Measurements from ENCODE around the gene TMEM117. TPM values are rescaled to one million over a fixed set of nuclear protein-coding genes. Genes with fewer than 3 reads are reported as not detected.

The TMEM117 gene
- total and polyA plus RNA-seq, 2 experiments from 2014 or later, result 18.0 to 21.0 TPM

GRCh38 chr12:44063671-44064070 is 227.8 kb downstream of the TMEM117 start:
- Histone ChIP-seq H3K9me3 (ENCODE audit: low read depth) (no peaks in the 10 kb centered on the region), H3K4me3 (no peak overlapping the region), H3K36me3 (no peaks in the 10 kb centered on the region), H3K27ac (no peak overlapping the region), H3K27me3 (no peaks in the 10 kb centered on the region), H3K4me1 (ENCODE audit: low read depth) (no peaks in the 10 kb centered on the region)
- no peak for DNase-seq (ENCODE audit: low read depth in 1 of 2, low spot score in 1 of 2)
- TF ChIP-seq, protein P1, sequence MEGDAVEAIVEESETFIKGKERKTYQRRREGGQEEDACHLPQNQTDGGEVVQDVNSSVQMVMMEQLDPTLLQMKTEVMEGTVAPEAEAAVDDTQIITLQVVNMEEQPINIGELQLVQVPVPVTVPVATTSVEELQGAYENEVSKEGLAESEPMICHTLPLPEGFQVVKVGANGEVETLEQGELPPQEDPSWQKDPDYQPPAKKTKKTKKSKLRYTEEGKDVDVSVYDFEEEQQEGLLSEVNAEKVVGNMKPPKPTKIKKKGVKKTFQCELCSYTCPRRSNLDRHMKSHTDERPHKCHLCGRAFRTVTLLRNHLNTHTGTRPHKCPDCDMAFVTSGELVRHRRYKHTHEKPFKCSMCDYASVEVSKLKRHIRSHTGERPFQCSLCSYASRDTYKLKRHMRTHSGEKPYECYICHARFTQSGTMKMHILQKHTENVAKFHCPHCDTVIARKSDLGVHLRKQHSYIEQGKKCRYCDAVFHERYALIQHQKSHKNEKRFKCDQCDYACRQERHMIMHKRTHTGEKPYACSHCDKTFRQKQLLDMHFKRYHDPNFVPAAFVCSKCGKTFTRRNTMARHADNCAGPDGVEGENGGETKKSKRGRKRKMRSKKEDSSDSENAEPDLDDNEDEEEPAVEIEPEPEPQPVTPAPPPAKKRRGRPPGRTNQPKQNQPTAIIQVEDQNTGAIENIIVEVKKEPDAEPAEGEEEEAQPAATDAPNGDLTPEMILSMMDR (IDR thresholded peaks at IDR 0.05; ENCODE audit: low read depth, low read length), result no peak

DNA sequence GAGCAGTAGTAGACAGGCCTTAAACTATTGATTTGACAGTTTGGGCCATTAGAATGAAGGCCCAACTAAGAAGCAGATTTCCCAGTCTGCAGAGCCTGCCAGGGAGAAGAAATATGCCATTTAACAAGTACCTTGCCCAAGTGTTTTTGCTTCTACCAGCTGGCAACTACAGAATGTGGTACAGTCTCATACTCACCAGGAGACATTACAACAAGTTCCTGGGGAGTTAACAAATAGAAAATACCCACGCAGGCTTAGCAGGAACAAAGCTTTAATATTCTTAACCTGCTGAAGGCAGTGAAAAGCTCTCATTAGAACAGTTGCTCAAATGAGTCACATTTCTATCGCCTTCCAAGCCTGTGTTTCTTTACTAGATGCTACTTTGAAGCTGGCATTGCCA is 241.0 kb downstream of the TMEM117 start:
- Histone ChIP-seq H3K27ac (no peak overlapping the region), H3K4me1 (ENCODE audit: low read depth) (no peaks in the 10 kb centered on the region), H3K27me3 (no peaks in the 10 kb centered on the region), H3K4me3 (no peak overlapping the region), H3K36me3 (no peaks in the 10 kb centered on the region), H3K9me3 (ENCODE audit: low read depth) (no peaks in the 10 kb centered on the region)
- DNase-seq (ENCODE audit: low read depth in 1 of 2, low spot score in 1 of 2), result no peak
- TF ChIP-seq, protein P1 (IDR thresholded peaks at IDR 0.05; ENCODE audit: low read depth, low read length), result no peak

GRCh38 chr12:44077294-44077693 is 241.4 kb downstream of the TMEM117 start:
- H3K27ac ChIP-seq, result no peak overlapping the region
- no peak for DNase-seq (ENCODE audit: low read depth in 1 of 2, low spot score in 1 of 2)
- TF ChIP-seq, protein P1 (IDR thresholded peaks at IDR 0.05; ENCODE audit: low read depth, low read length), result no peak
- H3K36me3 ChIP-seq, result no peaks in the 10 kb centered on the region
- H3K4me1 ChIP-seq (ENCODE audit: low read depth), result no peaks in the 10 kb centered on the region
- no peaks in the 10 kb centered on the region for H3K9me3 ChIP-seq (ENCODE audit: low read depth)
- no peaks in the 10 kb centered on the region for H3K27me3 ChIP-seq
- no peak overlapping the region for H3K4me3 ChIP-seq

DNA sequence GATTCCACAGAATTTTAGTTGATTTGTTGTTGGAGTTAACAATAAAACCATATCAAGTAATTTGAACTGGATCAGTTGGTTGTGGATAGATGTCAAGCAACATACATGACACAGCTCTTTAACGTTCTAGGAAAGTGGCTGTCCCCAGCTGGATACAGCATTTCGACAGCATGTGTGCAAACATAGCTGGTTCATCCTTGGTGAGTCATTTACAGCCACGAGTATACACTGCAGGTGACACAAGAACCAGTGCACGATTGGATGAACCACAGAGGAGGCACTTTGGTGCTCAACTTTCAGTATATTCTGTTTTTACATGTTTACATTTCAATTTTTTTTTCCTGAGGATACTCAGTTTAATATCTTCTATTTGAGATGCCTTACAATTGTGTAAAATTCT is 242.4 kb downstream of the TMEM117 start:
- no peak for DNase-seq (ENCODE audit: low read depth in 1 of 2, low spot score in 1 of 2)
- H3K9me3 ChIP-seq (ENCODE audit: low read depth), result no peaks in the 10 kb centered on the region
- H3K36me3 ChIP-seq, result no peaks in the 10 kb centered on the region
- H3K4me3 ChIP-seq, result no peak overlapping the region
- no peak overlapping the region for H3K27ac ChIP-seq
- TF ChIP-seq, protein P1 (IDR thresholded peaks at IDR 0.05; ENCODE audit: low read depth, low read length), result no peak
- H3K27me3 ChIP-seq, result no peaks in the 10 kb centered on the region
- H3K4me1 ChIP-seq (ENCODE audit: low read depth), result no peaks in the 10 kb centered on the region

DNA sequence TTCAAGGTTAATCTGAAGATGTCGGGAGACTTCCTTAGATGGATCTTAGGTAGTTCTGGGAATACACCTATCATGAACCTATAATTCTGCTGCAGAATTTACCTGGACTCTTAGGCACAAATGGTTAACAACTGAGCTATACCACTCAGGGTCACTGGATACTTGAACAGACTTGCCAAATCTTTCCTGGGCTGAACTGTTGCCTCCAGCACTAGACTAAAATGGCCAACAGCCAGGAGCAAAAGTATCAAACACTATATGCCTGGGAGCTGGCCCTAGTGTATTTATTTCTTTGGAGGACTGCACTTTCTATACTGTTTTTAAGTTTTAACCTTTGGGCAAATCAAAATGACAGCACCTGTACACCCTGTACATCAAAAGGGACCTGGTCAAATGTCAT is 252.8 kb downstream of the TMEM117 start:
- Histone ChIP-seq H3K4me1 (ENCODE audit: low read depth) (no peaks in the 10 kb centered on the region), H3K27ac (no peak overlapping the region)
- TF ChIP-seq, protein P1 (IDR thresholded peaks at IDR 0.05; ENCODE audit: low read depth, low read length), result no peak

More for the DNA sequence above, 252.8 kb downstream of the TMEM117 start:
- no peaks in the 10 kb centered on the region for H3K9me3 ChIP-seq (ENCODE audit: low read depth)
- no peak for DNase-seq (ENCODE audit: low read depth in 1 of 2, low spot score in 1 of 2)
- no peaks in the 10 kb centered on the region for H3K27me3 ChIP-seq
- H3K36me3 ChIP-seq, result no peaks in the 10 kb centered on the region
- H3K4me3 ChIP-seq, result no peak overlapping the region

All from cardiac muscle cell (in vitro differentiated cells and primary cell).